HepG2 (cell line): ENCODE results near the gene TPRKB. TPM values are rescaled to one million over a fixed set of nuclear protein-coding genes. Genes with fewer than 3 reads are reported as not detected.
A peak's percentile ranks its signal among the peaks of the same experiment; 100 is the strongest.

Experiments used
- CBX1 ChIP-seq: IDR thresholded peaks from one replicate; pipeline ENCODE4 v1.6.1; 2016; ENCODE audit warnings: antibody characterized with exemption, low read depth
- CENPX ChIP-seq: sonication (generic); formaldehyde crosslinking; IDR thresholded peaks from 2 replicates; pipeline ENCODE4 v1.9.0; 2021; ENCODE audit warnings: mild to moderate bottlenecking, missing genetic modification reagents, moderate library complexity
- CSRNP2 ChIP-seq: sonication (generic); formaldehyde crosslinking; conservative IDR thresholded peaks from 2 replicates; pipeline ENCODE4 v1.8.0; 2022; ENCODE audit warnings: low read depth, missing genetic modification reagents
- ELF3 ChIP-seq: IDR thresholded peaks from 2 replicates; pipeline ENCODE4 v1.6.1; 2016; ENCODE audit warnings: missing genetic modification reagents, missing compliant biosample characterization
- ETV6 ChIP-seq: sonication (generic); formaldehyde crosslinking; conservative IDR thresholded peaks from 2 replicates; pipeline ENCODE4 v1.4.0; 2020; ENCODE audit warnings: missing genetic modification reagents
- HES4 ChIP-seq: sonication (generic); formaldehyde crosslinking; IDR thresholded peaks from 2 replicates; pipeline ENCODE4 v1.9.0; 2021; ENCODE audit warnings: mild to moderate bottlenecking, missing genetic modification reagents, borderline replicate concordance
- IKZF4 ChIP-seq: sonication (generic); formaldehyde crosslinking; IDR thresholded peaks from 2 replicates; pipeline ENCODE4 v1.5.1; 2020; ENCODE audit warnings: borderline replicate concordance, mild to moderate bottlenecking, low read depth, missing genetic modification reagents; ENCODE audit errors: not compliant biosample characterization
- MED13 ChIP-seq: sonication (generic); formaldehyde crosslinking; IDR thresholded peaks from 2 replicates; pipeline ENCODE4 v1.5.0; 2020; ENCODE audit warnings: missing genetic modification reagents
- NFYB ChIP-seq: sonication (generic); formaldehyde crosslinking; IDR thresholded peaks from 2 replicates; pipeline ENCODE4 v1.4.0; 2020; ENCODE audit warnings: missing genetic modification reagents
- REST ChIP-seq, 2 experiments: IDR thresholded peaks; 2 replicates each; pipeline ENCODE4 v1.6.1; 2011 to 2012; ENCODE audit warnings: low read length in 2 of 2, borderline replicate concordance in 1 of 2, low read depth in 1 of 2, mild to moderate bottlenecking in 1 of 2, moderate library complexity in 1 of 2
- SNAPC4 ChIP-seq: sonication (generic); formaldehyde crosslinking; IDR thresholded peaks from 2 replicates; pipeline ENCODE4 v1.4.0; 2020; ENCODE audit warnings: mild to moderate bottlenecking, missing genetic modification reagents
- TBX3 ChIP-seq: fragments of 450-650 bp; IDR thresholded peaks from 2 replicates; pipeline ENCODE4 v1.6.1; 2017; ENCODE audit warnings: antibody characterized with exemption, mild to moderate bottlenecking, inconsistent platforms, borderline replicate concordance
- ZFP41 ChIP-seq: sonication (generic); formaldehyde crosslinking; IDR thresholded peaks from 2 replicates; pipeline ENCODE4 v1.4.0; 2020; ENCODE audit warnings: mild to moderate bottlenecking, missing genetic modification reagents, borderline replicate concordance
- ZFP90 ChIP-seq: sonication (generic); formaldehyde crosslinking; IDR thresholded peaks from 2 replicates; pipeline ENCODE4 v1.8.0; 2022; ENCODE audit warnings: missing genetic modification reagents, mild to moderate bottlenecking, inconsistent platforms, borderline replicate concordance
- ZSCAN12 ChIP-seq: sonication (generic); formaldehyde crosslinking; IDR thresholded peaks from 2 replicates; pipeline ENCODE4 v1.9.0; 2021; ENCODE audit warnings: mild to moderate bottlenecking, missing genetic modification reagents
- ZSCAN9 ChIP-seq: IDR thresholded peaks from 2 replicates; pipeline ENCODE4 v1.6.1; 2016; ENCODE audit warnings: borderline replicate concordance
- polyA plus RNA-seq, 8 experiments: library from polyadenylated mRNA; depleted of rRNA in 3 of 8; stranded (reverse) in 7 of 8; unstranded in 1 of 8; fragments of >200 nt; fragmentation: Illumina TruSeq in 4 of 8; extraction: Trizol in 4 of 8; gene quantifications; 2 replicates each; pipeline versions ENCODE4 v1.2.1 to v1.2.3, GENCODE V29; 2011 to 2016; ENCODE audit warnings: low read depth in 4 of 8, missing spikeins in 1 of 8, mixed read lengths in 1 of 8; ENCODE audit not compliant: insufficient read depth in 1 of 8
- total RNA-seq, 5 experiments: library from RNA; depleted of rRNA; stranded (reverse); fragments of >200 nt; fragmentation: Illumina TruSeq; extraction: Trizol; gene quantifications; 2 replicates each; pipeline ENCODE4 v1.2.3, GENCODE V29; 2016; ENCODE audit warnings: low read depth in 1 of 5
- TF ChIP-seq, protein P1 (sequence below): sonication (generic); formaldehyde crosslinking; IDR thresholded peaks from 2 replicates; pipeline ENCODE4 v1.8.1; 2023; ENCODE audit warnings: missing genetic modification reagents, inconsistent platforms, borderline replicate concordance

TPRKB gene
- total and polyA plus RNA-seq, 2 of the 13 experiments (the other 11 are each of a cell fraction or from before 2014, with no cell fraction given): 32.0 to 58.0 TPM

GRCh38 chr2:73779467-73780236 is 42.5 kb upstream of the TPRKB start, which contains the start of gene DUSP11 (continued):
- TF ChIP-seq CSRNP2 (no peak), CENPX (CRISPR knock-in tag) (no peak), ZSCAN12 (CRISPR knock-in tag) (no peak), ZFP90 (CRISPR knock-in tag) (peak; percentile 72; the same call in 1 of the 2 replicates), NFYB (CRISPR knock-in tag) (0 out of 2 replicates have a peak, but pooled peaks have one; percentile 30), MED13 (no peak), IKZF4 (no peak), HES4 (CRISPR knock-in tag) (peak; percentile 28; the same call in 1 of the 2 replicates), ZSCAN9 (CRISPR knock-in tag) (no peak; the same call in none of the 2 replicates), ZFP41 (CRISPR knock-in tag) (0 out of 2 replicates have a peak, but pooled peaks have one; percentile 29), REST (IDR thresholded peaks at IDR 0.05; ENCODE audit: borderline replicate concordance in 1 of 2, low read depth in 1 of 2, low read length in 2 of 2) (no peak; a peak in 1 of 4 replicates), SNAPC4 (CRISPR knock-in tag) (no peak), ELF3 (CRISPR knock-in tag) (peak; percentile 82), TBX3 (no peak), CBX1 (peak; percentile 75), ETV6 (CRISPR knock-in tag) (no peak; the same call in 1 of the 2 replicates)
- TF ChIP-seq, protein P1, sequence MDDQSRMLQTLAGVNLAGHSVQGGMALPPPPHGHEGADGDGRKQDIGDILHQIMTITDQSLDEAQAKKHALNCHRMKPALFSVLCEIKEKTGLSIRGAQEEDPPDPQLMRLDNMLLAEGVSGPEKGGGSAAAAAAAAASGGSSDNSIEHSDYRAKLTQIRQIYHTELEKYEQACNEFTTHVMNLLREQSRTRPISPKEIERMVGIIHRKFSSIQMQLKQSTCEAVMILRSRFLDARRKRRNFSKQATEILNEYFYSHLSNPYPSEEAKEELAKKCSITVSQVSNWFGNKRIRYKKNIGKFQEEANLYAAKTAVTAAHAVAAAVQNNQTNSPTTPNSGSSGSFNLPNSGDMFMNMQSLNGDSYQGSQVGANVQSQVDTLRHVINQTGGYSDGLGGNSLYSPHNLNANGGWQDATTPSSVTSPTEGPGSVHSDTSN (CRISPR knock-in tag): no peak
